Measurements from ENCODE around the gene SLC44A1. TPM values are rescaled to one million over a fixed set of nuclear protein-coding genes. Genes with fewer than 3 reads are reported as not detected.

Gene SLC44A1
- total RNA-seq, 2 donors from 2014 or later: 10.7 to 19.5 TPM

DNA sequence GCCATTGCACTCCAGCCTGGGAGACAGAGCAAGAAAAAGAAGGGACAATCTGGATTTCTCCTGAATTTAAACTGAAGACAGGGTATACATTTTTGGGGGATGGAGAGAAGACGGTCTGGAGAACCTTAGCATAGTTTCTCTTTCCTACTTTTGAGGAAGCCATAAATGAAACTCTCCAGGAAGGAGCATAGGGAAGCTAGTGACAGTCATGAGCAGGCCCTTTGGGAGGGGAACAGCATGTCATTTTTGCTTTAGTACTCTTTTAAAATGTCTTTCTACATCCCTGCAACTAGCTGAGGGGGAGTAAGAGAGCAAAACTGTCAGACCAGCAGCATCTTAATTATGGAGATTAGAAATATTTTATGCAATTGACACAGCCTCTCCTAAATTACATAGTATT is 8.2 kb upstream of the SLC44A1 start:
- no peaks in the 10 kb centered on the region for H3K36me3 ChIP-seq
- H3K4me3 ChIP-seq: no peak overlapping the region
- TF ChIP-seq, protein P1, sequence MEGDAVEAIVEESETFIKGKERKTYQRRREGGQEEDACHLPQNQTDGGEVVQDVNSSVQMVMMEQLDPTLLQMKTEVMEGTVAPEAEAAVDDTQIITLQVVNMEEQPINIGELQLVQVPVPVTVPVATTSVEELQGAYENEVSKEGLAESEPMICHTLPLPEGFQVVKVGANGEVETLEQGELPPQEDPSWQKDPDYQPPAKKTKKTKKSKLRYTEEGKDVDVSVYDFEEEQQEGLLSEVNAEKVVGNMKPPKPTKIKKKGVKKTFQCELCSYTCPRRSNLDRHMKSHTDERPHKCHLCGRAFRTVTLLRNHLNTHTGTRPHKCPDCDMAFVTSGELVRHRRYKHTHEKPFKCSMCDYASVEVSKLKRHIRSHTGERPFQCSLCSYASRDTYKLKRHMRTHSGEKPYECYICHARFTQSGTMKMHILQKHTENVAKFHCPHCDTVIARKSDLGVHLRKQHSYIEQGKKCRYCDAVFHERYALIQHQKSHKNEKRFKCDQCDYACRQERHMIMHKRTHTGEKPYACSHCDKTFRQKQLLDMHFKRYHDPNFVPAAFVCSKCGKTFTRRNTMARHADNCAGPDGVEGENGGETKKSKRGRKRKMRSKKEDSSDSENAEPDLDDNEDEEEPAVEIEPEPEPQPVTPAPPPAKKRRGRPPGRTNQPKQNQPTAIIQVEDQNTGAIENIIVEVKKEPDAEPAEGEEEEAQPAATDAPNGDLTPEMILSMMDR (IDR thresholded peaks at IDR 0.05): no peak
- H3K27me3 ChIP-seq: no peaks in the 10 kb centered on the region
- H3K9me3 ChIP-seq: no peaks in the 10 kb centered on the region
- no peak for DNase-seq (ENCODE audit: low spot score)
- peaks cover 0 to 1% of the 10 kb centered on the region in 2 donors for H3K4me1 ChIP-seq
- no peak overlapping the region for H3K27ac ChIP-seq

DNA sequence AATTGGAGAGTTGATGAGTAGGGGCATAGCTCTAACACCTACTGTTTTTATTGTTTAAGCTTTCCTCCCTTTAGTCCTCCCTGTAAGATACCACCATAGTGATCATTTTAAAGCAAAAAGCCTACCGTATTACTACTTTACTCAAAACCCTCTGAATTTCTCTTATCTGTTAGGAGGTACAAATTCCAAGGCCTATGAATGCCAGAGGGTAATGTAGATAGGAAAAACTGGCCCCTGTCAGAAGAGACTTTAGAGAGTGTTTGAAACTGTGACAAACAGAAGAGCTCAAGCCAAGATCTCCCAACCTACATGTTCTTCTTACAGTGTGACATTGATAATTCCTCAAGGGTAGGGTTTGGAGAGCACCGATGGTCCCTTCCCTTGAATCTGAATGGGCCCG is 7.2 kb upstream of the SLC44A1 start:
- Histone ChIP-seq H3K4me1 (peaks cover 0 to 11% of the 10 kb centered on the region in 2 donors), H3K9me3 (no peaks in the 10 kb centered on the region), H3K27me3 (no peaks in the 10 kb centered on the region), H3K27ac (no peak overlapping the region), H3K36me3 (no peaks in the 10 kb centered on the region), H3K4me3 (no peak overlapping the region)
- TF ChIP-seq, protein P1 (IDR thresholded peaks at IDR 0.05): no peak
- DNase-seq (ENCODE audit: low spot score): no peak

DNA sequence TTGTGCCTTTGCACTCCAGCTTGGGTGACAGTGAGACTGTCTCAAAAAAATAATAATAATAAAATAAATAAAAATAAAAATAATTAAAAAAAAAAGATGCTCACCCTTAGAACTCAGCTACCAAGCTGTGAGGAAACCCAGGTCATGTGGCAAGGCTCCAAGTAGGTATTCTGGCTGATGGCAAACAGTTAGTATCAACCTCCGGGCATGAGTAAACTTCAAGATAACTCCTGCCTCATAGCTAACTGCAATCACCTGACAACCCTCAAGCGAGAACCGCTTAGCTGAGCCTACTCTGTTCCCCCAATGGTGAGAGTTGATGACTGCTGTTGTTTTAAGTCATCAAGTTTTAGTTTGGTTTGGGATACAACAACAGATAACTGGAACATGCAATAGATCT is 6.1 kb upstream of the SLC44A1 start:
- Histone ChIP-seq H3K9me3 (no peaks in the 10 kb centered on the region), H3K4me1 (peaks cover 0 to 19% of the 10 kb centered on the region in 2 donors), H3K4me3 (no peak overlapping the region), H3K27me3 (no peaks in the 10 kb centered on the region), H3K27ac (no peak overlapping the region), H3K36me3 (no peaks in the 10 kb centered on the region)
- no peak for DNase-seq (ENCODE audit: low spot score)
- TF ChIP-seq, protein P1 (IDR thresholded peaks at IDR 0.05): no peak

DNA sequence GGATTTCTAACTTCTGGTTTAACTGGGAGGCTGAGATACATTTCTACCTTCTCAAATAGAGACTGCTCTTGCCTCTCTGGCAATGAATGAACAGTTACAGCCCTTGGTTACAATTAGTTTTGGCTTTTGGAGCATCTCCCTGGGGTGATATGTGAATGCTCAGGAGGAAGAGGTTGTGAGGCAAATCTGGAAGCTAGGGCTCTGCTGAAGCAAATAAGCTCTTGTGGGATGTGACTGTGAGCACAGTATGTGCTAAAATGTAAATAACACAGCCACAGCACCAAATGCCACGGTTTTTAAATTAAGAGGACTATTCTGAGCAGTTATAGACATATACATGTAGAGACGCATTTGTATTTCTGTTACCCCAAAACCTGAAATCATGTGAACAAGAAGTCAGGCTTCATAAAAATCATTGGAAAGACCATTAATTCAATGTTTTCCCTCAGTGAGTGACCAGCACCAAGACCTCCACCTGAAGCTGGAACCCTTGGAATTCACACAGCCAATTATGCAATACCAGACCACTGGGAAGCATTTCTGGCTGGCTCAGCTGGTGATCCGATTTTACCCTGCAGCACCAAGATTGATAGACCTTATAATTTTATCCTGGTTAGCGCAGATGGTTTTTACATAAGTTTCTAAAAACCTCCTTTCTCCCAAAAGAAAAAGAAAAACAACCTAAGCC is 3.0 kb upstream of the SLC44A1 start:
- no peaks in the 10 kb centered on the region for H3K36me3 ChIP-seq
- no peak overlapping the region for H3K27ac ChIP-seq
- H3K4me1 ChIP-seq: peaks cover 0 to 35% of the 10 kb centered on the region in 2 donors

DNA sequence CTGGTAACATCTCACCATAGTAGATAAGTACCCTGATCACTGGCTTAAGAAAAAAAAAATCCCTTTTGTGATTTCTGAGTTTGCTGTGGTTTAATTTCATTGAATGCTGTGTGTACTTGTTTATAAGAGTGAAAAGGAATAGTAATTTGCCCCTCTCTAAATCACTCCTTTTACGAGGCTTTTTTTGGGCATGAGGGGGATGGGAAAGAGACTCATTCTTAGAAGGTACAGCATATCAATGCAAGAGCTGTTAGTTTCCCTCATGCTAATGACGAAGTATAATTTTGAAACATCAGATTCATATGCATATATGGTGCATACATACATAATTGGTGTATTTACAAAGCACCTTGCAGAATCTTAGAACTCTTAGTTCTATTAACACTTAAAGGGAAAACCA is 2.4 kb upstream of the SLC44A1 start:
- TF ChIP-seq, protein P1 (IDR thresholded peaks at IDR 0.05): no peak
- peak overlapping the region in 1 of 2 donors; percentile 49 for H3K27ac ChIP-seq
- peaks cover 0 to 40% of the 10 kb centered on the region in 2 donors for H3K4me1 ChIP-seq
- DNase-seq (ENCODE audit: low spot score): no peak
- no peak overlapping the region for H3K4me3 ChIP-seq
- H3K36me3 ChIP-seq: no peaks in the 10 kb centered on the region
- no peaks in the 10 kb centered on the region for H3K27me3 ChIP-seq
- H3K9me3 ChIP-seq: no peaks in the 10 kb centered on the region

More for the DNA sequence above, 3.0 kb upstream of the SLC44A1 start:
- Histone ChIP-seq H3K4me3 (no peak overlapping the region), H3K27me3 (no peaks in the 10 kb centered on the region), H3K9me3 (no peaks in the 10 kb centered on the region)
- TF ChIP-seq, protein P1 (IDR thresholded peaks at IDR 0.05): no peak
- DNase-seq (ENCODE audit: low spot score): no peak

DNA sequence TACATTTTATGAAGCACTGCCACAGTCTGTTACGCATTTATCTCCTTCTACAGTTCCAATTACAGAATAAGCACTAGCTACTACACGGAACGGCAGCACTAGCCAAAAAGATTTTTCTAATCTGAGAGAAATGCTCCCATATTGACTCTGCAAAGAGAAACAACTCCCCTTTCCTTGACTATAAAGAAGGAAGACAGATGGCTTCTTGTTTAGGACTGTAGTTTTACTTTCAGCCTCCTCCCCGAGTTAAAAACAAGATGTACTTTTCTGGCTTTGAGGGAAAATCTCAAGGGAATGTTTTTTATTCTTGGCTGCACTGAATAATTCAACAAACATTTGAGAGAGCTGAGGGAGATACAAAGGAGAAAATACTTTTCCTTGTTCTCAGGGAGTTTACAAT is 1.9 kb upstream of the SLC44A1 start:
- H3K4me1 ChIP-seq: peaks cover 0 to 45% of the 10 kb centered on the region in 2 donors
- H3K36me3 ChIP-seq: no peaks in the 10 kb centered on the region
- H3K4me3 ChIP-seq: no peak overlapping the region
- TF ChIP-seq, protein P1 (IDR thresholded peaks at IDR 0.05): no peak
- no peaks in the 10 kb centered on the region for H3K27me3 ChIP-seq
- H3K27ac ChIP-seq: peak overlapping the region in 1 of 2 donors; percentile 49
- no peak for DNase-seq (ENCODE audit: low spot score)
- H3K9me3 ChIP-seq: no peaks in the 10 kb centered on the region
